CD4-positive, alpha-beta memory T cell (primary cell): ENCODE results near the gene CTNNB1. TPM values are rescaled to one million over a fixed set of nuclear protein-coding genes. Genes with fewer than 3 reads are reported as not detected.
A peak's percentile ranks its signal among the peaks of the same experiment; 100 is the strongest.

ENCODE experiments used
- CTCF ChIA-PET: fragments of 350-600 bp; sonication (Branson Sonifier 250); formaldehyde crosslinking; loops from one replicate; lab custom pipeline; 2021; ENCODE audit warnings: inconsistent platforms; ENCODE audit not compliant: partially characterized antibody; lab: Charles Lee
- POLR2A ChIA-PET: fragments of 350-600 bp; sonication (Branson Sonifier 250); formaldehyde crosslinking; loops from one replicate; lab custom pipeline; 2021; ENCODE audit not compliant: partially characterized antibody; lab: Charles Lee
- DNase-seq, 5 donors: peaks; one replicate each; pipeline versions ENCODE4 v3.0.0 to v3.0.0-alpha.2; 2020 to 2022; ENCODE audit warnings: mixed read lengths in 1 of 5
- H3K27ac ChIP-seq: one replicate; pipeline ENCODE4 v1.7.0; 2013; ENCODE audit warnings: low read depth, low read length
- H3K27me3 ChIP-seq: 2 replicates; pipeline ENCODE4 v1.7.0; 2013; ENCODE audit warnings: mild to moderate bottlenecking, low read length, moderate library complexity; ENCODE audit not compliant: insufficient read depth
- H3K36me3 ChIP-seq: 2 replicates; pipeline ENCODE4 v1.7.0; 2013; ENCODE audit warnings: mild to moderate bottlenecking, low read length, moderate library complexity; ENCODE audit not compliant: insufficient read depth
- H3K4me1 ChIP-seq: 2 replicates; pipeline ENCODE4 v1.7.0; 2013; ENCODE audit warnings: mild to moderate bottlenecking, low read length, moderate library complexity; ENCODE audit not compliant: insufficient read depth
- H3K4me3 ChIP-seq, 2 donors: one replicate each; pipeline ENCODE4 v1.7.0; 2013; ENCODE audit warnings: low read length in 2 of 2, mild to moderate bottlenecking in 1 of 2
- H3K9me3 ChIP-seq, 2 donors: one replicate each; pipeline ENCODE4 v1.7.0; 2013; ENCODE audit warnings: low read length in 2 of 2, control low read depth in 1 of 2; ENCODE audit not compliant: control insufficient read depth in 1 of 2
- H3K27ac Mint-ChIP-seq, 7 donors: one replicate each; pipeline ENCODE4 v1.8.0; 2020 to 2021; ENCODE audit warnings: mixed read lengths in 7 of 7, mild to moderate bottlenecking in 6 of 7, inconsistent platforms in 3 of 7, moderate library complexity in 3 of 7
- H3K27me3 Mint-ChIP-seq, 2 donors: one replicate each; pipeline ENCODE4 v1.8.0; 2020 to 2021; ENCODE audit warnings: mixed read lengths in 2 of 2
- H3K36me3 Mint-ChIP-seq, 2 donors: one replicate each; pipeline ENCODE4 v1.8.0; 2020 to 2021; ENCODE audit warnings: mixed read lengths in 2 of 2, inconsistent platforms in 1 of 2, mild to moderate bottlenecking in 1 of 2
- H3K4me1 Mint-ChIP-seq, 4 donors: one replicate each; pipeline ENCODE4 v1.8.0; 2020 to 2021; ENCODE audit warnings: mixed read lengths in 4 of 4, mild to moderate bottlenecking in 1 of 4
- H3K4me3 Mint-ChIP-seq, 8 donors: one replicate each; pipeline ENCODE4 v1.8.0; 2020 to 2021; ENCODE audit warnings: mixed read lengths in 8 of 8, mild to moderate bottlenecking in 7 of 8, moderate library complexity in 6 of 8, inconsistent platforms in 3 of 8
- H3K9me3 Mint-ChIP-seq, 8 donors: one replicate each; pipeline ENCODE4 v1.8.0; 2020 to 2021; ENCODE audit warnings: mixed read lengths in 8 of 8, mild to moderate bottlenecking in 5 of 8, inconsistent platforms in 3 of 8, moderate library complexity in 1 of 8
- intact Hi-C: fragments of 100-400 bp; cut with micrococcal nuclease; formaldehyde crosslinking; loops from one replicate; pipeline ENCODE4 v1.15.1; 2023
- polyA plus RNA-seq, 2 donors: library from polyadenylated mRNA; unstranded; fragments of 300-500 nt; fragmentation: Illumina TruSeq; gene quantifications; one replicate each; pipeline ENCODE4 v1.2.3, GENCODE V29; 2021
- total RNA-seq, 2 experiments: library from RNA; stranded (reverse); gene quantifications; one replicate each; pipeline ENCODE4 v1.2.3, GENCODE V29; 2021

The CTNNB1 gene
- total and polyA plus RNA-seq, 4 experiments from 2014 or later, result 65.8 to 176 (median 121) TPM

- CTCF ChIA-PET, result no interaction called here
- H3K4me3 Mint-ChIP-seq, result peak overlapping the region in 6 of 8 donors; percentile 3 to 50 (median 35)
- no peak overlapping the region for H3K4me3 ChIP-seq
Measured at GRCh38 chr3:41205591-41205990, 6.3 kb downstream of the CTNNB1 start.

DNA sequence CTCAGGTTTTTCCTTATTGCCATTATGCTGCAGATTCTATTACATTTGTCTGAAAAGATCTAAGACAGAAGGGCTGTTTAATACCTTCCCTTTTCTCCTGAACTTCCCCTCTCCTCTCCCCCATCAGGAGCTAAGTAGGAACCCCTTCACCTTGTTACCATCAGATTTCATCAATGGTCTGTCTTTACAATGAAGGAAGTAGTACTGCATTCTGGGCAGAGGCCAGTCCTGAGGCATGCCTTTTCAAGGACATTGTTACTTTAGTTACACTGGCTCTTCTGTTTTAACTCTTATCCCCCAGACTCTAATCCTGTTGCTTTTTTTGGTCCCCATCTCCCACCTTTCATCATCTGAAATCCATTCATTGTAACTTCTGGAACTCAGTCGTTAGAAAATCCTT lies 8.1 kb downstream of the CTNNB1 start:
- POLR2A ChIA-PET, result interaction anchor here (1.3 to 2.0 kb wide), 2 partner anchors 8 to 9 kb away, joined by 5 to 10 read pairs; partner anchors contain the start of gene CTNNB1
- H3K9me3 Mint-ChIP-seq, result no peaks in the 10 kb centered on the region

More at GRCh38 chr3:41205591-41205990, 6.3 kb downstream of the CTNNB1 start:
- no peaks in the 10 kb centered on the region for H3K9me3 ChIP-seq
- POLR2A ChIA-PET, result no interaction called here
- no peaks in the 10 kb centered on the region for H3K27me3 ChIP-seq
- H3K27me3 Mint-ChIP-seq, result no peaks in the 10 kb centered on the region
- peaks cover 6 to 11% of the 10 kb centered on the region in 2 donors for H3K36me3 Mint-ChIP-seq
- no peak overlapping the region for H3K27ac ChIP-seq
- no peak for DNase-seq
- no peaks in the 10 kb centered on the region for H3K9me3 Mint-ChIP-seq
- peak overlapping the region in 1 of 7 donors; percentile 34 for H3K27ac Mint-ChIP-seq
- peaks cover 91% of the 10 kb centered on the region for H3K4me1 ChIP-seq
- peaks cover 74 to 92% (median 83%) of the 10 kb centered on the region in 4 donors for H3K4me1 Mint-ChIP-seq
- intact Hi-C loops, result loop anchor here (10.0 kb wide), 1 partner anchor 161 kb away; no protein-coding TSS in a partner anchor
- H3K36me3 ChIP-seq, result no peaks in the 10 kb centered on the region

GRCh38 chr3:41208507-41209220 lies 9.4 kb downstream of the CTNNB1 start:
- peaks cover 12 to 15% of the 10 kb centered on the region in 2 donors for H3K36me3 Mint-ChIP-seq
- no peaks in the 10 kb centered on the region for H3K27me3 Mint-ChIP-seq
- no peaks in the 10 kb centered on the region for H3K9me3 Mint-ChIP-seq
- Histone ChIP-seq H3K36me3 (no peaks in the 10 kb centered on the region), H3K9me3 (no peaks in the 10 kb centered on the region), H3K27me3 (no peaks in the 10 kb centered on the region), H3K4me1 (peaks cover 92% of the 10 kb centered on the region), H3K27ac (no peak overlapping the region), H3K4me3 (no peak overlapping the region)
- H3K4me3 Mint-ChIP-seq, result peak overlapping the region in 6 of 8 donors; percentile 0 to 69 (median 12)
- POLR2A ChIA-PET, result interaction anchor here (1.3 to 6.2 kb wide), 3 partner anchors 9 to 11 kb away, joined by 5 to 62 read pairs (median 10); partner anchors contain the start of gene CTNNB1
- H3K27ac Mint-ChIP-seq, result peak overlapping the region in 5 of 7 donors; percentile 1 to 80 (median 34)
- CTCF ChIA-PET, result interaction anchor here (0.7 to 1.0 kb wide), 2 partner anchors 9 to 10 kb away, joined by 4 read pairs; partner anchors contain the start of gene CTNNB1
- intact Hi-C loops, result loop anchor here (1.0 to 10.0 kb wide), 2 partner anchors 8 to 164 kb away; no protein-coding TSS in a partner anchor
- no peak for DNase-seq
- peaks cover 78 to 89% (median 84%) of the 10 kb centered on the region in 4 donors for H3K4me1 Mint-ChIP-seq

More for the DNA sequence above, 8.1 kb downstream of the CTNNB1 start:
- Histone ChIP-seq H3K4me1 (peaks cover 92% of the 10 kb centered on the region), H3K4me3 (no peak overlapping the region), H3K9me3 (no peaks in the 10 kb centered on the region), H3K27ac (no peak overlapping the region), H3K36me3 (no peaks in the 10 kb centered on the region), H3K27me3 (no peaks in the 10 kb centered on the region)
- H3K36me3 Mint-ChIP-seq, result peaks cover 12 to 15% of the 10 kb centered on the region in 2 donors
- DNase-seq, result no peak
- H3K27ac Mint-ChIP-seq, result peak overlapping the region in 5 of 7 donors; percentile 7 to 58 (median 43)
- intact Hi-C loops, result loop anchor here (10.0 kb wide), 1 partner anchor 163 kb away; no protein-coding TSS in a partner anchor
- no peaks in the 10 kb centered on the region for H3K27me3 Mint-ChIP-seq
- CTCF ChIA-PET, result interaction anchor here (1.0 kb wide), 1 partner anchor 8 kb away, joined by 4 read pairs; the partner anchor contains the start of gene CTNNB1
- H3K4me3 Mint-ChIP-seq, result peak overlapping the region in 6 of 8 donors; percentile 44 to 64 (median 52)
- peaks cover 74 to 89% (median 81%) of the 10 kb centered on the region in 4 donors for H3K4me1 Mint-ChIP-seq

- H3K36me3 ChIP-seq, result no peaks in the 10 kb centered on the region
- H3K27me3 ChIP-seq, result no peaks in the 10 kb centered on the region
- ChIA-PET POLR2A (interaction anchor here (6.2 kb wide), 1 partner anchor 10 kb away, joined by 62 read pairs; the partner anchor contains the start of gene CTNNB1), CTCF (interaction anchor here (0.6 kb wide), 1 partner anchor 27 kb away, joined by 3 read pairs; no protein-coding TSS in a partner anchor)
- Mint-ChIP-seq H3K27ac (no peak overlapping the region), H3K36me3 (peaks cover 12 to 15% of the 10 kb centered on the region in 2 donors), H3K4me3 (peak overlapping the region in 2 of 8 donors; percentile 65 to 74), H3K4me1 (peaks cover 78 to 89% (median 84%) of the 10 kb centered on the region in 4 donors), H3K27me3 (no peaks in the 10 kb centered on the region), H3K9me3 (no peaks in the 10 kb centered on the region)
- DNase-seq, result no peak
- no peak overlapping the region for H3K4me3 ChIP-seq
- peaks cover 92% of the 10 kb centered on the region for H3K4me1 ChIP-seq
- H3K27ac ChIP-seq, result no peak overlapping the region
- no peaks in the 10 kb centered on the region for H3K9me3 ChIP-seq
- intact Hi-C loops, result loop anchor here (1.0 to 10.0 kb wide), 2 partner anchors 9 to 165 kb away; no protein-coding TSS in a partner anchor
Measured at GRCh38 chr3:41209646-41210045, 10.3 kb downstream of the CTNNB1 start.

DNA sequence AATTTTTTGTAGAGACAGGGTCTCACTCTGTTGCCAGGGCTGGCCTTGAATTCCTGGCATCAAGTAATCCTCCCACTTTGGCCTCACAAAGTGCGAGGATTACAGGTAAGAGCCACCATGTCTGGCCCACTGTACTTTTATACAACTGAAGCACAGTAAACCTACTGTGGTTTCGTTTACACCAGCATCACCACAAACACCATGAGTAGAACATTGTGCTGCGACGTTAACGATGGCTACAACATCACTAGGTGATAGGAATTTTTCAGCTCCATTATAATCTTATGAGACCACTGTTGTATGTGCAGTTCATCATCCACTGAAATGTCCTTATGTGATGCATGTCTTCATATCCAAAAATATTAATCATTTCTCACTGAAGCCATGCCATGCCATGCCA lies 11.7 kb downstream of the CTNNB1 start:
- Histone ChIP-seq H3K9me3 (no peaks in the 10 kb centered on the region), H3K27me3 (no peaks in the 10 kb centered on the region), H3K27ac (no peak overlapping the region), H3K36me3 (no peaks in the 10 kb centered on the region), H3K4me1 (peaks cover 92% of the 10 kb centered on the region), H3K4me3 (no peak overlapping the region)
- H3K4me1 Mint-ChIP-seq, result peaks cover 76 to 87% (median 81%) of the 10 kb centered on the region in 4 donors
- CTCF ChIA-PET, result interaction anchor here (1.0 kb wide), 1 partner anchor 9 kb away, joined by 3 read pairs; no protein-coding TSS in a partner anchor
- no peak for DNase-seq
- POLR2A ChIA-PET, result interaction anchor here (6.2 kb wide), 1 partner anchor 11 kb away, joined by 62 read pairs; the partner anchor contains the start of gene CTNNB1
- H3K9me3 Mint-ChIP-seq, result peaks cover 0 to 2% (median 0%) of the 10 kb centered on the region in 8 donors
- intact Hi-C loops, result no loop called here
- peak overlapping the region in 1 of 8 donors; percentile 41 for H3K4me3 Mint-ChIP-seq
- no peaks in the 10 kb centered on the region for H3K27me3 Mint-ChIP-seq
- H3K27ac Mint-ChIP-seq, result peak overlapping the region in 2 of 7 donors; percentile 54 to 61
- peaks cover 12 to 18% of the 10 kb centered on the region in 2 donors for H3K36me3 Mint-ChIP-seq

GRCh38 chr3:41212088-41212487 lies 12.8 kb downstream of the CTNNB1 start:
- Histone ChIP-seq H3K36me3 (no peaks in the 10 kb centered on the region), H3K4me1 (peaks cover 92% of the 10 kb centered on the region), H3K27me3 (no peaks in the 10 kb centered on the region), H3K4me3 (no peak overlapping the region), H3K9me3 (no peaks in the 10 kb centered on the region), H3K27ac (no peak overlapping the region)
- Mint-ChIP-seq H3K36me3 (peaks cover 12 to 18% of the 10 kb centered on the region in 2 donors), H3K27ac (peak overlapping the region in 3 of 7 donors; percentile 32 to 61 (median 58)), H3K4me1 (peaks cover 74 to 87% (median 81%) of the 10 kb centered on the region in 4 donors), H3K27me3 (no peaks in the 10 kb centered on the region), H3K4me3 (peak overlapping the region in 5 of 8 donors; percentile 5 to 72 (median 45)), H3K9me3 (peaks cover 0 to 2% (median 0%) of the 10 kb centered on the region in 8 donors)
- ChIA-PET CTCF (interaction anchor here (2.2 kb wide), 1 partner anchor 10 kb away, joined by 8 read pairs; no protein-coding TSS in a partner anchor), POLR2A (interaction anchor here (6.2 kb wide), 1 partner anchor 12 kb away, joined by 62 read pairs; the partner anchor contains the start of gene CTNNB1)
- intact Hi-C loops, result no loop called here
- no peak for DNase-seq
